ENCODE results near the gene ZNRF1.

ZNRF1 gene

GRCh38 chr16:75068085-75069031 is 69.5 kb downstream of the ZNRF1 start:
- Mint-ChIP-seq H3K4me3 (no peak overlapping the region), H3K36me3 (peaks cover 3% of the 10 kb centered on the region), H3K27ac (no peak overlapping the region), H3K9me3 (ENCODE audit: low read depth) (no peaks in the 10 kb centered on the region), H3K27me3 (no peaks in the 10 kb centered on the region), H3K4me1 (ENCODE audit: low read depth) (peaks cover 38% of the 10 kb centered on the region)

GRCh38 chr16:75070012-75070841 is 71.4 kb downstream of the ZNRF1 start:
- Mint-ChIP-seq H3K36me3 (peaks cover 3% of the 10 kb centered on the region), H3K27ac (no peak overlapping the region), H3K4me1 (ENCODE audit: low read depth) (peaks cover 35% of the 10 kb centered on the region), H3K27me3 (no peaks in the 10 kb centered on the region), H3K4me3 (no peak overlapping the region), H3K9me3 (ENCODE audit: low read depth) (no peaks in the 10 kb centered on the region)

GRCh38 chr16:75071621-75072020 is 72.8 kb downstream of the ZNRF1 start:
- no peaks in the 10 kb centered on the region for H3K27me3 Mint-ChIP-seq
- peaks cover 41% of the 10 kb centered on the region for H3K4me1 Mint-ChIP-seq (ENCODE audit: low read depth)
- no peaks in the 10 kb centered on the region for H3K9me3 Mint-ChIP-seq (ENCODE audit: low read depth)
- no peak overlapping the region for H3K4me3 Mint-ChIP-seq
- peaks cover 7% of the 10 kb centered on the region for H3K36me3 Mint-ChIP-seq
- no peak overlapping the region for H3K27ac Mint-ChIP-seq

DNA sequence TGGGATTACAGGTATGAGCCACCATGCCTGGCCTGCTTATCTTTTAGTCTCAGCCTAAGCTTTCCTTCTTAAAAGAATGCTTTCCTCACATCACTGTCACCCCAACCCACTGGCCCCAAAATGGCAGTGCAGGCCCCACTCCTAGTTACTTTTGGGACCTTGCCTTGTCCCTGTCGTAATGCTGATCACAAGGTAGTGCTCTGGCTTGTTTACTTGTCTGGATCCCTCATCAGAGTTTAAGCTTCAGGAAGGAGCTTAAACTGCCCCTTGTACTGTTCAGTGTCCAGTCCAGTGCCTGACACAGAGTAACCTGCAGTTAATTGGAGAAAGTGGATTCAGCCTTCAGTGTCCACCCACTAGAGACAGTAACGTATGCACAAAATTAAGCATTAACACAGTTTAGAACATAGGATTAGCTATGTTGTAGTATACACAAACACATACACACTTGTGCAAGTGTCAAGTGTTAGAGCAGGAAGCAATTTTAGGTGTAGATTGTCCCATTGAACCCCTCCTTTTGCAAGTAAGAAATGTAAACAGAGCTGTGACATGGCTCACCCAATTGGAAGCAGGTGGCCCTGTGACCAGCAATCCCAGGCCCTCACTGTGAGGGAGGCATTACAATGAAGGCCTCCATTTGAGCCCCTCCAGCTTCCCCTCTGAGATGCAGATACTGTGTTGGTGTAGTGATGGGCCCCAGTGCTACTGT is 73.6 kb downstream of the ZNRF1 start:
- Mint-ChIP-seq H3K4me3 (no peak overlapping the region), H3K9me3 (ENCODE audit: low read depth) (no peaks in the 10 kb centered on the region), H3K36me3 (peaks cover 9% of the 10 kb centered on the region), H3K27me3 (no peaks in the 10 kb centered on the region), H3K27ac (no peak overlapping the region), H3K4me1 (ENCODE audit: low read depth) (peaks cover 39% of the 10 kb centered on the region)

GRCh38 chr16:75073545-75074303 is 74.9 kb downstream of the ZNRF1 start:
- H3K27ac Mint-ChIP-seq: no peak overlapping the region
- peaks cover 40% of the 10 kb centered on the region for H3K4me1 Mint-ChIP-seq (ENCODE audit: low read depth)
- no peaks in the 10 kb centered on the region for H3K27me3 Mint-ChIP-seq
- peak overlapping the region; percentile 13 for H3K4me3 Mint-ChIP-seq
- H3K36me3 Mint-ChIP-seq: peaks cover 9% of the 10 kb centered on the region
- no peaks in the 10 kb centered on the region for H3K9me3 Mint-ChIP-seq (ENCODE audit: low read depth)

DNA sequence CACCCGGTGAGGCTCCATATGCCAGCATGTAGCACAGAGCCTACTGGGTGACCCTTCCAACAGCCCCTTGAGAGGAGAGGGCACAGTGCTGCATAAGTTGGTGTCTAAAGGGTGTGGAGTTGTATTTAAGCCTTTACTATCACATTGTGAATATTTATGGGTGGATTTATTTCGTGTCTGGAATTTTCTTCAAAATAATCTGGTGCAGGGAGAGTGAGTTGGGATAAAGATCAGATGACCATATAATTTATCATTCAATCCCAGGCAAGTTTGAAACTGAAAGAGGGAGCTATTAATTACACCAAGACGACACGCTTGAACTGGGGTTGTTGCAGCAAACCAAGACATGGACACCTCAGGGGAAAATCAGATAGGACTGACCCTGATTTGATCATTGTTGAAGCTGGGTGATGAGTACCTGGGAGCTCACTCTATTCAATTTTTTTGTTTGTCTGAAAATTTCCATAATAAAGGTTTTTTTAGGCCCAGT is 75.5 kb downstream of the ZNRF1 start:
- H3K36me3 Mint-ChIP-seq: peaks cover 9% of the 10 kb centered on the region
- no peaks in the 10 kb centered on the region for H3K27me3 Mint-ChIP-seq
- peaks cover 40% of the 10 kb centered on the region for H3K4me1 Mint-ChIP-seq (ENCODE audit: low read depth)
- H3K27ac Mint-ChIP-seq: no peak overlapping the region
- H3K9me3 Mint-ChIP-seq (ENCODE audit: low read depth): no peaks in the 10 kb centered on the region
- H3K4me3 Mint-ChIP-seq: peak overlapping the region; percentile 13

- peaks cover 6% of the 10 kb centered on the region for H3K36me3 Mint-ChIP-seq
- no peaks in the 10 kb centered on the region for H3K27me3 Mint-ChIP-seq
- peak overlapping the region; percentile 81 for H3K27ac Mint-ChIP-seq
- no peaks in the 10 kb centered on the region for H3K9me3 Mint-ChIP-seq (ENCODE audit: low read depth)
- H3K4me3 Mint-ChIP-seq: peak overlapping the region; percentile 68
- H3K4me1 Mint-ChIP-seq (ENCODE audit: low read depth): peaks cover 40% of the 10 kb centered on the region
Measured at GRCh38 chr16:75074920-75075687, 76.3 kb downstream of the ZNRF1 start.

DNA sequence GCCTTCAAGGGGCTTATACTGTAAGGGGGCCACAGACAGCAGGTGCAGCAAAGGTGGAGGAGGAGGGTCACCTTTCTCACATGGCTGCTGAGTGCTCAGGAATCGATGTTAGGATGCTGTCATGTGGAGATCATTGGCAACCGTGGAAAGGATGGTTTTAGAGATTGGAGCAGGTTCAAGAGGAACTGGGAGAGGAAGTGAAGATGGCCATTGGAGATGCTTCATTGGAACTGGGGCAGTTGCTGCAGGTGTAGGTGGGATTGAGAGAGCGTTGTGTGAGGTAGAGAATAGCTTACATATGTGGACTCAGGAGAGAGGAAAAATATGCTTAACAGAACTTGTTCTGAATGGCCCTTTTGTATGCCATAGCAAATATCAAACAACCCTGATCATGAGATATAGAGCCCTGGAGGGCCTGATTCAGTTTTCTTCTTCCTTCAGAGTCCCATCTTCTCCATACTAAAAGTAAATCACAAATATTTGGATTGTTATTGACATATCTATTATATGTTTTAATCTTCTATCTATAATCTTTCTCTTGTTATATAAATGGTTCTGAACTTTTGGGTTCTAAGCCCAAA is 77.0 kb downstream of the ZNRF1 start:
- H3K36me3 Mint-ChIP-seq: peaks cover 6% of the 10 kb centered on the region
- H3K4me1 Mint-ChIP-seq (ENCODE audit: low read depth): peaks cover 34% of the 10 kb centered on the region
- H3K27me3 Mint-ChIP-seq: no peaks in the 10 kb centered on the region

GRCh38 chr16:75078886-75079285 is 80.1 kb downstream of the ZNRF1 start:
- Mint-ChIP-seq H3K27ac (no peak overlapping the region), H3K9me3 (ENCODE audit: low read depth) (no peaks in the 10 kb centered on the region), H3K4me3 (no peak overlapping the region), H3K36me3 (peaks cover 6% of the 10 kb centered on the region), H3K4me1 (ENCODE audit: low read depth) (peaks cover 31% of the 10 kb centered on the region), H3K27me3 (no peaks in the 10 kb centered on the region)

More for the DNA sequence above, 77.0 kb downstream of the ZNRF1 start:
- H3K9me3 Mint-ChIP-seq (ENCODE audit: low read depth): no peaks in the 10 kb centered on the region
- H3K27ac Mint-ChIP-seq: peak overlapping the region; percentile 81
- H3K4me3 Mint-ChIP-seq: peak overlapping the region; percentile 68

GRCh38 chr16:75079346-75079926 is 80.6 kb downstream of the ZNRF1 start:
- H3K4me1 Mint-ChIP-seq (ENCODE audit: low read depth): peaks cover 26% of the 10 kb centered on the region
- H3K27ac Mint-ChIP-seq: no peak overlapping the region
- no peak overlapping the region for H3K4me3 Mint-ChIP-seq
- H3K27me3 Mint-ChIP-seq: no peaks in the 10 kb centered on the region
- peaks cover 6% of the 10 kb centered on the region for H3K36me3 Mint-ChIP-seq
- no peaks in the 10 kb centered on the region for H3K9me3 Mint-ChIP-seq (ENCODE audit: low read depth)

GRCh38 chr16:75080205-75081029 is 81.6 kb downstream of the ZNRF1 start:
- Mint-ChIP-seq H3K27me3 (no peaks in the 10 kb centered on the region), H3K4me1 (ENCODE audit: low read depth) (peaks cover 19% of the 10 kb centered on the region), H3K27ac (no peak overlapping the region), H3K36me3 (peaks cover 6% of the 10 kb centered on the region), H3K4me3 (no peak overlapping the region), H3K9me3 (ENCODE audit: low read depth) (no peaks in the 10 kb centered on the region)

DNA sequence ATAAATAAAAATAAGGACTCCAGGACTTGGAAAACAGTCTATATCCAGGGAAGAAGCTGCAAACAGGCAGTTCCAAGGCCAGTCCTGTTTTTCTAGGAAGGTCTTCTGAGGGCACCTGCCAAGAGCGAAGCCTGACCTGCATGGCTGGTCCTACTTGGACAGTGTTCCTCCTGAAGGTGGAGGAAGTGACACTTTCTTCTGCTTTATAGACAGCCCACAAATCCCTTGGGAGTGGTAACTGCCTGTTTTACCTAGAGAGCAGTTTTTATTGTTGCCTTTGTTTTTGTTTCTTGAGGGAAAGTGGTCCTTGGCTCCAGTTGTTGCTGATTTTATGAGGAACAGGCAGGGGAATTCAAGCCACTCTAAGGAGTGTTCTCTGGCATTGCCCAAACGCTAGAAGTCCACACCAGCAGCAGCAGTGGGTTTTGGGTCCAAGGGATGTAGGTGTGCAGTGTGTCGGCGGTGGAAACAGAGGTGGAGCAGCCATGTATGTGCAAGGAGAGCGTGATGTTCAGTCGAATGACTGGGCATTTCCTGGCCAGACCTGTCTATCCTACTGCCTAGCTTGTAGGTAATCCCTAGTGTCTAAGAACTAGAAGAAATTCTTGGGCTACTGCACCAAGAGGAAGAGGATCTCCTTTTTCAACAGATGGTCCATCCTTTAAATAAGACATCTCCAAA is 82.5 kb downstream of the ZNRF1 start:
- no peaks in the 10 kb centered on the region for H3K9me3 Mint-ChIP-seq (ENCODE audit: low read depth)
- H3K4me1 Mint-ChIP-seq (ENCODE audit: low read depth): peaks cover 10% of the 10 kb centered on the region
- peaks cover 5% of the 10 kb centered on the region for H3K36me3 Mint-ChIP-seq
- no peak overlapping the region for H3K4me3 Mint-ChIP-seq
- no peaks in the 10 kb centered on the region for H3K27me3 Mint-ChIP-seq
- H3K27ac Mint-ChIP-seq: no peak overlapping the region
